Esophagus squamous epithelium (tissue), 5 donors: Measurements from ENCODE around the gene CCDC88C. TPM values are rescaled to one million over a fixed set of nuclear protein-coding genes. Genes with fewer than 3 reads are reported as not detected.

ENCODE experiments used
- DNase-seq: peaks from one replicate; lab custom pipeline; 2025; lab: John Stamatoyannopoulos, UW
- H3K27ac ChIP-seq, 4 donors: fragments of 200-600 bp; sonication (generic); one replicate each; pipeline ENCODE4 v1.5.1; 2016 to 2019; ENCODE audit warnings: mild to moderate bottlenecking in 1 of 4
- H3K27me3 ChIP-seq, 4 donors: fragments of 200-600 bp; sonication (generic); 1 replicate in 3 of 4; 2 replicates in 1 of 4; pipeline versions ENCODE4 v1.5.1 to v1.6.0; 2017 to 2021; ENCODE audit warnings: antibody characterized with exemption in 1 of 4
- H3K36me3 ChIP-seq, 3 donors: fragments of 200-600 bp; sonication (generic); one replicate each; pipeline ENCODE4 v1.5.1; 2016 to 2019
- H3K4me1 ChIP-seq, 3 donors: fragments of 200-600 bp; sonication (generic); one replicate each; pipeline ENCODE4 v1.5.1; 2017 to 2019
- H3K4me3 ChIP-seq, 4 donors: fragments of 200-600 bp; sonication (generic); 1 replicate in 3 of 4; 2 replicates in 1 of 4; pipeline ENCODE4 v1.5.1; 2016 to 2019; ENCODE audit warnings: mild to moderate bottlenecking in 2 of 4, moderate library complexity in 1 of 4
- H3K9me3 ChIP-seq, 3 donors: fragments of 200-600 bp; sonication (generic); one replicate each; pipeline ENCODE4 v1.5.1; 2016 to 2019
- POLR2A ChIP-seq, 4 donors: fragments of 450-650 bp; IDR thresholded peaks; one replicate each; pipeline ENCODE4 v1.6.1; 2017; ENCODE audit warnings: antibody characterized with exemption in 4 of 4, mild to moderate bottlenecking in 4 of 4, moderate library complexity in 3 of 4
- WGBS, 2 donors: methylation state at CpG; one replicate each; pipeline ENCODE4 v1.1.5; 2018; 5-methylcytosine and 5-hydroxymethylcytosine counted together
- intact Hi-C: fragments of 100-400 bp; cut with DNase I; formaldehyde crosslinking; loops from one replicate; pipeline ENCODE4 v1.15.0; 2022
- total RNA-seq, 4 donors: library from RNA; depleted of rRNA; stranded (reverse); fragments of >200 nt; gene quantifications; one replicate each; pipeline ENCODE4 v1.1.0, GENCODE V29; 2016
- TF ChIP-seq, protein P1 (sequence below), 6 experiments: fragments of 450-650 bp in 4 of 6; fragments of 200-600 bp in 2 of 6; sonication (generic) in 2 of 6; IDR thresholded peaks; one replicate each; pipeline ENCODE4 v1.5.1; 2016 to 2019; ENCODE audit warnings: antibody characterized with exemption in 6 of 6, mild to moderate bottlenecking in 4 of 6, moderate library complexity in 4 of 6
- donor health status: DM: yes; HTN: yes; CAD: no.

The CCDC88C gene
- total RNA-seq, 4 donors from 2014 or later: 23.2 to 31.5 (median 29.9) TPM

DNA sequence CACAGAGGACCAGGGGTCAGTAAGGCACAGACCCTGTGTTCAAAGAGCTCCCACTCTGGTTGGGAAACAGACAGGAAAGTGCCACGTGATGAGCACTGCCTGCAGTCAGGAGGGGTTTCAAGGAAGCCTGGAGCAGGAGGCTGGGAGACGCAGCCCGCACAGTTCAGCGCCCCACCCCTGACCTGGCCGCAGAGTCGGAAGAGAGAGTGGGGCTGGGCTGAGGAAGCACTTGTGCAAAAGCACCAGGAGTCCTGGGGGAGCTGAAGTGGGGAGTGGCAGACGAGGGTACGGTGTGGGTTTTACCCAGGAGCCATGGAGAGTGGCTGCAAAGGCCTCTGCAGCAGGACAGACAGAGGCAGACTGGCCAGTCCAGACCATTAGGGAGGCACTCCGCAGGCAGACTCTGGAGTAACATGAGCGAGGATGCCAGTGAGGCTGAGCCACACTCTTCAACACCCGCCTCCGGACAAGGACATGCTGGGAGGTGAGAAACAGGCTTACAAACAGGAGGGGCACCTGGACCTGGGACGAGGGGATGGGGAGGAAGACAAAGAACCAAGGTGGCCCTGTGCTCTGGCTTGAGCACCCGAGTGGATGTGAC, 87.4 kb downstream of the CCDC88C start:
- H3K27ac ChIP-seq: no peak overlapping the region
- TF ChIP-seq, protein P1, sequence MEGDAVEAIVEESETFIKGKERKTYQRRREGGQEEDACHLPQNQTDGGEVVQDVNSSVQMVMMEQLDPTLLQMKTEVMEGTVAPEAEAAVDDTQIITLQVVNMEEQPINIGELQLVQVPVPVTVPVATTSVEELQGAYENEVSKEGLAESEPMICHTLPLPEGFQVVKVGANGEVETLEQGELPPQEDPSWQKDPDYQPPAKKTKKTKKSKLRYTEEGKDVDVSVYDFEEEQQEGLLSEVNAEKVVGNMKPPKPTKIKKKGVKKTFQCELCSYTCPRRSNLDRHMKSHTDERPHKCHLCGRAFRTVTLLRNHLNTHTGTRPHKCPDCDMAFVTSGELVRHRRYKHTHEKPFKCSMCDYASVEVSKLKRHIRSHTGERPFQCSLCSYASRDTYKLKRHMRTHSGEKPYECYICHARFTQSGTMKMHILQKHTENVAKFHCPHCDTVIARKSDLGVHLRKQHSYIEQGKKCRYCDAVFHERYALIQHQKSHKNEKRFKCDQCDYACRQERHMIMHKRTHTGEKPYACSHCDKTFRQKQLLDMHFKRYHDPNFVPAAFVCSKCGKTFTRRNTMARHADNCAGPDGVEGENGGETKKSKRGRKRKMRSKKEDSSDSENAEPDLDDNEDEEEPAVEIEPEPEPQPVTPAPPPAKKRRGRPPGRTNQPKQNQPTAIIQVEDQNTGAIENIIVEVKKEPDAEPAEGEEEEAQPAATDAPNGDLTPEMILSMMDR (IDR thresholded peaks at IDR 0.05): no peak
- no peak for TF ChIP-seq POLR2A (IDR thresholded peaks at IDR 0.05)

DNA sequence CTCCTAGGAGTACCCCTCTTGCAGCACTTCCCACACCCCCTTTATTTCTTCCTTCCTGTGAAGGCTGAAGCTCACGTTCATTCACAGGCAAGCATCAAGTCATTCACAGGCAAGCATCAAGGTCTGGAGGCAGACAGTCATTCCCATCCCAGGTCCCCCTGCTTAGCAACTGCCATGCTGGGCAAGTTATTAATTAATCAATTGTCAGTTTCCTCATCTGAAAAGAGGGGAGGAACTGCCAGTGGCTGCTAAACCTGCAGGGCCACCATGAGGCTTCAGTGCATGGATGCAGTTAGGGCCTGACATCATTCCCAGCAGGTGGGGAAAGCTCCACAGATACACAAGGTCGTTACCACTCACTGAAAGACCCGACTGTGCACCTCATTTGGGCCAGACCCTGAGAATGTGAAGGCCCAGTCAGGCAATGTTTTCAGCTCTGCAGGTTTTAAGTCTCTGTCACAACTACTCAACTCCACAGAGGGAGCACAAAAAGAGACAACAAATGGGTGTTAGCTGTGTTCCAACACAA, 88.1 kb downstream of the CCDC88C start:
- Histone ChIP-seq H3K4me1 (peaks cover 3 to 66% (median 22%) of the 10 kb centered on the region in 3 donors), H3K9me3 (no peaks in the 10 kb centered on the region), H3K27me3 (no peaks in the 10 kb centered on the region), H3K36me3 (peaks cover 0 to 67% (median 0%) of the 10 kb centered on the region in 3 donors), H3K4me3 (no peak overlapping the region), H3K27ac (no peak overlapping the region)
- 49 to 52% methylated on average over 2 to 3 of the region's 3 CpGs for WGBS, 2 donors
- no peak for DNase-seq
- TF ChIP-seq POLR2A (IDR thresholded peaks at IDR 0.05): no peak
- TF ChIP-seq, protein P1 (IDR thresholded peaks at IDR 0.05): no peak
- intact Hi-C loops: no loop called here

More for the DNA sequence above, 87.4 kb downstream of the CCDC88C start:
- 84 to 85% methylated on average over 10 of the region's 14 CpGs for WGBS, 2 donors
- DNase-seq: no peak
- Histone ChIP-seq H3K36me3 (peaks cover 0 to 67% (median 0%) of the 10 kb centered on the region in 3 donors), H3K9me3 (no peaks in the 10 kb centered on the region), H3K4me1 (peaks cover 3 to 60% (median 20%) of the 10 kb centered on the region in 3 donors), H3K27me3 (no peaks in the 10 kb centered on the region), H3K4me3 (no peak overlapping the region)
- intact Hi-C loops: no loop called here

DNA sequence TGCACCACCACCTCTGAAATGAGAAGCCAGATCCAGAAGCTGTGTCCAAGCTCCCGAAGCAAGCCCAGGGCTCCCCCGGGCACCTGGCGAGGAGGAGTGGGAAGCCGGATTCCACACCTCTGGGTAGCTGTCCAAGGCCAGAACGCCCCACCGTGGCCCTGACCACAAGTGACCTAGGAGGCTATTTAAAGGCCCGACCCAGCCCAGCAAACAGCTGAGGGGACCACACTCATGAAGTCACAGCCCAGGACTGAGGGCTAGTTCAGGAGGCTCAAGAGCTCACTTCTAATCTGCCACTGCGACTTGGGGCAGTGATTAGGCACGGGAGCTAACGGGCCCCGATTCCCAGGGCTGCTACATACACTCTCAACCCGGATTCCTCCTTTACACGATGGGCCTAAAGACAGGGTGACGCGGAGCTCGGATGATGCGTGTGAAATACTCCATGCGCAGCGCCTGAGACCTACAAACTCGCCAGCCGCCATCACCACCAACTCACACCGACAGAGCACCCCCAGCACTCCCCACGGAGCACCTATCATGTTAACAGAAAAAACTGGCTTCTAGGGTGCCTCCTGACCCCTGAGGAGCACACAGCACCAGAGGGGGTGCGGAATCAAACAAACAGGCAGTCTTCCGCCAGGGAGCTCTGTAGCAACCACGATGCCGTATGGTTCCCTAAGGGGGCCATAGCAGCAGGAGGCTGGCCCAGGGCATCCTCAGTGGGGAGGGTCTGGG, 89.1 kb downstream of the CCDC88C start:
- no peak for DNase-seq
- Histone ChIP-seq H3K27me3 (no peaks in the 10 kb centered on the region), H3K36me3 (peaks cover 0 to 71% (median 0%) of the 10 kb centered on the region in 3 donors), H3K4me1 (peaks cover 3 to 77% (median 24%) of the 10 kb centered on the region in 3 donors), H3K27ac (no peak overlapping the region), H3K9me3 (no peaks in the 10 kb centered on the region), H3K4me3 (no peak overlapping the region)
- WGBS, 2 donors: 89 to 92% methylated on average over 7 to 15 of the region's 27 CpGs
- intact Hi-C loops: no loop called here
- TF ChIP-seq POLR2A (IDR thresholded peaks at IDR 0.05): no peak
- TF ChIP-seq, protein P1 (IDR thresholded peaks at IDR 0.05): no peak

DNA sequence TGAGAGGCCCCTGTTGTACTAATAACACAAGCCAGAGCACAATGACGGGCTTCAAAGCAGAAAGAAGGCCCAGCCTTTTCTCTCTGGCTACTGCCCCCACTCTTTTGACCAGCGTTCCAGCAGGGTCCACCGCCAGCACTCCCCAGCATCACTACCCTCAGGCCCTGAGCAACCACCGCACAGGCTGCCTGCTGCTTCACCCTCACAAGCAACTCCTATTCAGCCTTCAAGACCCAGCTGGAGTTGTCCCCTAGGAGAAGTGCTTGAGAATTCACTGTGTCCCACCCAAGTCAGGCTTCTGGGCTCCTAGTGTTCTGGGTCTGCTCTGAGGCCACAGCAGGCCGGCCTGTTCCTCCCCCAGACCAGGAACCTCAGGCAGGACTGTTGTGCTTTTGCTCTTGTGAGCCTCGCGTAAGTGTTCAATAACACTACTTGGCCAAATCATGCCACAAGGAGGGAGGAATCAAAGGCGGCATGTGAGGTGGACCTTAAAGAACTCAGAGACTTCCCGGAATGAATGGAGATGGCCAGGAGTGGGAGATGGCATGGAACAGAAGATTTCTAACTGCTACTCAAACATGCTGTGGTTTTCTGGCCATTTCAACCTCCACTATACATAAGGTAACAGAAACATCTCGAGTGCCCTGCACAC, 89.8 kb downstream of the CCDC88C start:
- peaks cover 0 to 74% (median 0%) of the 10 kb centered on the region in 3 donors for H3K36me3 ChIP-seq
- H3K4me3 ChIP-seq: no peak overlapping the region
- DNase-seq: no peak
- no peaks in the 10 kb centered on the region for H3K9me3 ChIP-seq
- no peak overlapping the region for H3K27ac ChIP-seq
- TF ChIP-seq, protein P1 (IDR thresholded peaks at IDR 0.05): no peak
- no peak for TF ChIP-seq POLR2A (IDR thresholded peaks at IDR 0.05)
- 73 to 79% methylated on average over 6 to 7 of the region's 10 CpGs for WGBS, 2 donors
- intact Hi-C loops: no loop called here
- H3K4me1 ChIP-seq: peaks cover 3 to 82% (median 25%) of the 10 kb centered on the region in 3 donors
- no peaks in the 10 kb centered on the region for H3K27me3 ChIP-seq
